Natural killer cell (primary cell): Measurements from ENCODE around the gene KIAA0513. TPM values are rescaled to one million over a fixed set of nuclear protein-coding genes. Genes with fewer than 3 reads are reported as not detected.

Source experiments
- ATAC-seq, 3 donors: fragments of 150-1000 bp in 2 of 3; fragments of 200-7000 bp in 1 of 3; cut with Tn5 transposase; 1 replicate in 1 of 3; 2 replicates in 2 of 3; pipeline ENCODE4 v1.10.0; 2021; ENCODE audit warnings: mild to moderate bottlenecking in 2 of 3, moderate library complexity in 2 of 3
- DNase-seq, 2 donors: peaks; one replicate each; pipeline versions ENCODE4 v3.0.0 to v3.0.0-alpha.2; 2013 to 2021; ENCODE audit warnings: mixed read lengths in 1 of 2
- H3K27ac ChIP-seq: one replicate; pipeline ENCODE4 v1.5.1; 2013; ENCODE audit warnings: mild to moderate bottlenecking, low read length
- H3K27me3 ChIP-seq: one replicate; pipeline ENCODE4 v1.6.1; 2013; ENCODE audit warnings: low read length; ENCODE audit not compliant: control insufficient read depth, insufficient read depth
- H3K36me3 ChIP-seq: one replicate; pipeline ENCODE4 v1.6.1; 2013; ENCODE audit warnings: low read length; ENCODE audit not compliant: control insufficient read depth, insufficient read depth
- H3K4me1 ChIP-seq: one replicate; pipeline ENCODE4 v1.6.1; 2013; ENCODE audit warnings: low read length; ENCODE audit not compliant: control insufficient read depth, insufficient read depth
- H3K4me3 ChIP-seq: one replicate; pipeline ENCODE4 v1.5.1; 2013; ENCODE audit warnings: low read length
- H3K9me3 ChIP-seq: one replicate; pipeline ENCODE4 v1.6.1; 2013; ENCODE audit warnings: low read length; ENCODE audit not compliant: control insufficient read depth, insufficient read depth
- H3K27ac Mint-ChIP-seq, 2 donors: one replicate each; pipeline ENCODE4 v1.8.0; 2022; ENCODE audit warnings: mild to moderate bottlenecking in 2 of 2, mixed read lengths in 2 of 2, moderate library complexity in 1 of 2
- H3K27me3 Mint-ChIP-seq, 2 donors: one replicate each; pipeline ENCODE4 v1.8.0; 2022; ENCODE audit warnings: low read depth in 2 of 2, mixed read lengths in 2 of 2
- H3K36me3 Mint-ChIP-seq: one replicate; pipeline ENCODE4 v1.8.0; 2022; ENCODE audit warnings: mixed read lengths
- H3K4me1 Mint-ChIP-seq, 2 donors: one replicate each; pipeline ENCODE4 v1.8.0; 2022; ENCODE audit warnings: mixed read lengths in 2 of 2
- H3K4me3 Mint-ChIP-seq: one replicate; pipeline ENCODE4 v1.8.0; 2022; ENCODE audit warnings: mild to moderate bottlenecking, moderate library complexity, mixed read lengths
- H3K9me3 Mint-ChIP-seq, 2 donors: one replicate each; pipeline ENCODE4 v1.8.0; 2022; ENCODE audit warnings: mixed read lengths in 2 of 2
- CTCF ChIP-seq: fragments of 200-600 bp; IDR thresholded peaks from one replicate; pipeline ENCODE4 v1.8.0; 2022; ENCODE audit warnings: antibody characterized with exemption
- WGBS: methylation state at CpG from one replicate; pipeline ENCODE4 v1.1.7; 2013; ENCODE audit warnings: missing lambda C conversion rate; ENCODE audit not compliant: insufficient coverage; 5-methylcytosine and 5-hydroxymethylcytosine counted together
- intact Hi-C: fragments of 100-400 bp; cut with micrococcal nuclease; formaldehyde crosslinking; loops from one replicate; pipeline ENCODE4 v1.14.2; 2022
- total RNA-seq, 4 donors: library from RNA; stranded (reverse); fragments of 120-200 nt in 1 of 4; gene quantifications; one replicate each; pipeline versions ENCODE4 v1.2.3 to v1.2.4, GENCODE V29; 2013 to 2022

The KIAA0513 gene
- total RNA-seq, 3 donors from 2014 or later (not counting 1 experiment from before 2014, with no cell fraction given), result 7.9 to 17.7 (median 12.1) TPM

GRCh38 chr16:85139881-85140339 lies 112.3 kb downstream of the KIAA0513 start:
- intact Hi-C loops, result no loop called here

DNA sequence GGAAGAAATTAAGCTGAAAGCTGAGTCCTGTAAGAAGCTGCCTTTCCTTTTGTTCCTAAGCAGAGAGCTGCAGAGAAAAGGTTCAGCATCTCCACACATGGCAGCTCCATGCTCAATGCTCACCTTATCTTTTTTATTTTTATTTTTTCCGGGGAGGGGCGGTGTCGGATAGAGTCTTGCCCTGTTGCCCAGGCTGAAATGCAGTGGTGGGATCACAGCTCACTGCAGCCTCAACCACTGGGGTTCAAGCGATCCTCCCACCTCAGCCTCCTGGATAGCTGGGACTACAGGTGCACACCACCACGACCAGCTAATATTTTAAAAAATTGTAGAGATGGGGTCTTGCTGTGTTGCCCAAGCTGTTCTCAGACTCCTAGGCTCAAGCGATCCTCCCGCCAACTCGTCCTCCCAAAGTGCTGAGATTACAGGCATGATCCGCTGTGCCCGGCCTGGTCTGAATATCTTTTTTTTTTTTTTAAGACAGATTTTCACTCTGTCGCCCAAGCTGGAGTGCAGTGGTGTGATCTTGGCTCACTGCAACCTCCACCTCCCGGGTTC lies 112.9 kb downstream of the KIAA0513 start:
- peaks cover 4% of the 10 kb centered on the region for H3K27me3 ChIP-seq
- no peak for DNase-seq
- no peaks in the 10 kb centered on the region for H3K36me3 ChIP-seq
- H3K4me1 Mint-ChIP-seq, result peaks cover 30 to 39% of the 10 kb centered on the region in 2 donors
- no peak overlapping the region for H3K27ac Mint-ChIP-seq
- H3K9me3 ChIP-seq, result no peaks in the 10 kb centered on the region
- intact Hi-C loops, result no loop called here
- ATAC-seq, result no peak
- H3K4me1 ChIP-seq, result peaks cover 49% of the 10 kb centered on the region
- H3K27me3 Mint-ChIP-seq, result peaks cover 27 to 32% of the 10 kb centered on the region in 2 donors
- WGBS, result 92% methylated on average over 12 of the region's 12 CpGs
- no peak overlapping the region for H3K4me3 ChIP-seq
- no peak overlapping the region for H3K4me3 Mint-ChIP-seq
- H3K36me3 Mint-ChIP-seq, result no peaks in the 10 kb centered on the region
- H3K9me3 Mint-ChIP-seq, result no peaks in the 10 kb centered on the region
- TF ChIP-seq CTCF, result no peak
- H3K27ac ChIP-seq, result no peak overlapping the region

More at GRCh38 chr16:85139881-85140339, 112.3 kb downstream of the KIAA0513 start:
- no peak for TF ChIP-seq CTCF
- peaks cover 27 to 32% of the 10 kb centered on the region in 2 donors for H3K27me3 Mint-ChIP-seq
- H3K4me3 Mint-ChIP-seq, result no peak overlapping the region
- H3K9me3 ChIP-seq, result no peaks in the 10 kb centered on the region
- H3K4me3 ChIP-seq, result no peak overlapping the region
- H3K27ac ChIP-seq, result no peak overlapping the region
- ATAC-seq, result no peak
- H3K4me1 Mint-ChIP-seq, result peaks cover 30 to 39% of the 10 kb centered on the region in 2 donors
- H3K36me3 Mint-ChIP-seq, result no peaks in the 10 kb centered on the region
- peaks cover 55% of the 10 kb centered on the region for H3K4me1 ChIP-seq
- 73% methylated on average over 9 of the region's 9 CpGs for WGBS
- H3K9me3 Mint-ChIP-seq, result no peaks in the 10 kb centered on the region
- H3K27ac Mint-ChIP-seq, result no peak overlapping the region
- DNase-seq, result no peak
- peaks cover 4% of the 10 kb centered on the region for H3K27me3 ChIP-seq
- no peaks in the 10 kb centered on the region for H3K36me3 ChIP-seq

GRCh38 chr16:85141491-85142128 lies 114.0 kb downstream of the KIAA0513 start:
- intact Hi-C loops, result no loop called here
- no peak overlapping the region for H3K4me3 ChIP-seq
- DNase-seq (no peak), ATAC-seq (no peak)
- Mint-ChIP-seq H3K36me3 (no peaks in the 10 kb centered on the region), H3K4me1 (peaks cover 21 to 31% of the 10 kb centered on the region in 2 donors), H3K27me3 (peaks cover 27 to 28% of the 10 kb centered on the region in 2 donors), H3K9me3 (no peaks in the 10 kb centered on the region), H3K4me3 (no peak overlapping the region), H3K27ac (no peak overlapping the region)
- H3K36me3 ChIP-seq, result no peaks in the 10 kb centered on the region
- no peaks in the 10 kb centered on the region for H3K9me3 ChIP-seq
- peaks cover 38% of the 10 kb centered on the region for H3K4me1 ChIP-seq
- 86% methylated on average over 17 of the region's 17 CpGs for WGBS
- H3K27me3 ChIP-seq, result peaks cover 4% of the 10 kb centered on the region
- no peak for TF ChIP-seq CTCF
- no peak overlapping the region for H3K27ac ChIP-seq
